ENCODE measurements around the gene AURKAIP1. TPM values are rescaled to one million over a fixed set of nuclear protein-coding genes. Genes with fewer than 3 reads are reported as not detected.
"Not testable (repeated sequence)": the region's sequence is repeated elsewhere in the genome, so short reads cannot be mapped to it uniquely, and the experiment has no call there.

AURKAIP1 gene
- total RNA-seq, 1 donor, result 74.6 TPM

- no peaks in the 10 kb centered on the region for H3K79me2 ChIP-seq (ENCODE audit: insufficient read depth, low read length)
- TF ChIP-seq CTCF (IDR thresholded peaks at IDR 0.05; ENCODE audit: extremely low read depth, low read depth, low read length), result no peak
- H3K4me3 ChIP-seq (ENCODE audit: insufficient read depth, low read length), result peak overlapping the region; percentile 61
- no peak overlapping the region for H3K27ac ChIP-seq (ENCODE audit: low read depth, low read length)
- H3K4me1 ChIP-seq (ENCODE audit: insufficient read depth, low read length), result peaks cover 7% of the 10 kb centered on the region
- H3K4me2 ChIP-seq (ENCODE audit: insufficient read depth, low read length), result peak overlapping the region; percentile 68
- no peaks in the 10 kb centered on the region for H3K27me3 ChIP-seq (ENCODE audit: insufficient read depth, low read length)
- H3K9me3 ChIP-seq (ENCODE audit: low read depth, low read length), result no peaks in the 10 kb centered on the region
- H3K36me3 ChIP-seq (ENCODE audit: insufficient read depth, low read length), result no peaks in the 10 kb centered on the region
- peak overlapping the region; percentile 68 for H2AFZ ChIP-seq (ENCODE audit: low read length)
- DNase-seq (ENCODE audit: insufficient read length, low spot score, missing footprints), result peak; percentile 96
- H4K20me1 ChIP-seq (ENCODE audit: insufficient read depth, low read length), result no peaks in the 10 kb centered on the region
These were observed 45.0 kb upstream of the AURKAIP1 start for GRCh38 chr1:1419813-1420653.

GRCh38 chr1:1419363-1419812 lies 44.4 kb upstream of the AURKAIP1 start:
- TF ChIP-seq CTCF (IDR thresholded peaks at IDR 0.05; ENCODE audit: extremely low read depth, low read depth, low read length), result no peak

GRCh38 chr1:1418464-1419362 lies 43.7 kb upstream of the AURKAIP1 start:
- Histone ChIP-seq H4K20me1 (ENCODE audit: insufficient read depth, low read length) (no peaks in the 10 kb centered on the region), H3K9me3 (ENCODE audit: low read depth, low read length) (no peaks in the 10 kb centered on the region)

More at GRCh38 chr1:1419363-1419812, 44.4 kb upstream of the AURKAIP1 start:
- Histone ChIP-seq H3K27me3 (ENCODE audit: insufficient read depth, low read length) (no peaks in the 10 kb centered on the region), H3K79me2 (ENCODE audit: insufficient read depth, low read length) (no peaks in the 10 kb centered on the region), H3K4me1 (ENCODE audit: insufficient read depth, low read length) (peaks cover 7% of the 10 kb centered on the region), H3K4me3 (ENCODE audit: insufficient read depth, low read length) (peak overlapping the region; percentile 61), H4K20me1 (ENCODE audit: insufficient read depth, low read length) (no peaks in the 10 kb centered on the region), H3K9me3 (ENCODE audit: low read depth, low read length) (no peaks in the 10 kb centered on the region), H3K27ac (ENCODE audit: low read depth, low read length) (no peak overlapping the region), H2AFZ (ENCODE audit: low read length) (peak overlapping the region; percentile 68), H3K36me3 (ENCODE audit: insufficient read depth, low read length) (no peaks in the 10 kb centered on the region), H3K4me2 (ENCODE audit: insufficient read depth, low read length) (peak overlapping the region; percentile 68)
- DNase-seq (ENCODE audit: insufficient read length, low spot score, missing footprints), result peak; percentile 78

GRCh38 chr1:1417825-1418463 lies 42.9 kb upstream of the AURKAIP1 start:
- H3K36me3 ChIP-seq (ENCODE audit: insufficient read depth, low read length); H3K79me2 ChIP-seq (ENCODE audit: insufficient read depth, low read length); H3K4me1 ChIP-seq (ENCODE audit: insufficient read depth, low read length); H3K27me3 ChIP-seq (ENCODE audit: insufficient read depth, low read length); DNase-seq (ENCODE audit: insufficient read length, low spot score, missing footprints); H3K9me3 ChIP-seq (ENCODE audit: low read depth, low read length); H2AFZ ChIP-seq (ENCODE audit: low read length); H3K4me3 ChIP-seq (ENCODE audit: insufficient read depth, low read length); H4K20me1 ChIP-seq (ENCODE audit: insufficient read depth, low read length); H3K27ac ChIP-seq (ENCODE audit: low read depth, low read length); H3K4me2 ChIP-seq (ENCODE audit: insufficient read depth, low read length): not testable (repeated sequence)

More at GRCh38 chr1:1418464-1419362, 43.7 kb upstream of the AURKAIP1 start:
- Histone ChIP-seq H3K4me2 (ENCODE audit: insufficient read depth, low read length) (no peak overlapping the region), H3K27ac (ENCODE audit: low read depth, low read length) (no peak overlapping the region), H3K4me1 (ENCODE audit: insufficient read depth, low read length) (peaks cover 7% of the 10 kb centered on the region), H3K4me3 (ENCODE audit: insufficient read depth, low read length) (no peak overlapping the region), H2AFZ (ENCODE audit: low read length) (no peak overlapping the region), H3K79me2 (ENCODE audit: insufficient read depth, low read length) (no peaks in the 10 kb centered on the region), H3K36me3 (ENCODE audit: insufficient read depth, low read length) (no peaks in the 10 kb centered on the region), H3K27me3 (ENCODE audit: insufficient read depth, low read length) (no peaks in the 10 kb centered on the region)
- peak; percentile 83 for DNase-seq (ENCODE audit: insufficient read length, low spot score, missing footprints)
- no peak for TF ChIP-seq CTCF (IDR thresholded peaks at IDR 0.05; ENCODE audit: extremely low read depth, low read depth, low read length)

- not testable (repeated sequence) for H4K20me1 ChIP-seq (ENCODE audit: insufficient read depth, low read length); H3K27me3 ChIP-seq (ENCODE audit: insufficient read depth, low read length); H3K36me3 ChIP-seq (ENCODE audit: insufficient read depth, low read length); H3K79me2 ChIP-seq (ENCODE audit: insufficient read depth, low read length); H2AFZ ChIP-seq (ENCODE audit: low read length); H3K4me1 ChIP-seq (ENCODE audit: insufficient read depth, low read length); H3K9me3 ChIP-seq (ENCODE audit: low read depth, low read length); H3K4me3 ChIP-seq (ENCODE audit: insufficient read depth, low read length); H3K27ac ChIP-seq (ENCODE audit: low read depth, low read length); H3K4me2 ChIP-seq (ENCODE audit: insufficient read depth, low read length)
- peak; percentile 42 for DNase-seq (ENCODE audit: insufficient read length, low spot score, missing footprints)
These were observed 42.4 kb upstream of the AURKAIP1 start for GRCh38 chr1:1417396-1417795.
